NCI-H510A treated with DMSO at 0.1 percent for 48 hours (cell line): ENCODE measurements around the gene CAB39L.

Experiments used
- DNase-seq: peaks from one replicate; lab custom pipeline; 2025; lab: John Stamatoyannopoulos, UW

Gene CAB39L

DNA sequence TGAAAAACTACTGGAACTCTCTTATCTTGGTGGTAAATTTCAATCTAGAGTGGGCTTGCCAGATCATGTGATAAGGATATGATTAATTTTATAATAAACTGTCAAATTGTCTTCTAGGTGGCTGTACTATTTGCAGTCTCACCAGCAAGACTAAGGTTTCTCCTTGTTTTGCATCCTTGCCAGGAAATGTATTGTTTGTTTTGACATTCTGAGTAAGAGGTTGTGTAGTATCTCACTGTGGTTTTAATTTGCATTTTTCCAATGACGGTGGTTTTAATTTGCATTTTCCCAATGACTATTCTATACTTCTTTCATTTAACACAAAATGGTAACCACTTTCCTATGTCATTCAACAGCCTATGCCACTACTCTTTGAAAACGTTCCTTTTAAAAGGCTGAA, 2.0 kb downstream of the CAB39L start:
- DNase-seq: no peak

- no peak for DNase-seq
Measured at GRCh38 chr13:49441312-49441711, 2.6 kb downstream of the CAB39L start.

- DNase-seq: no peak
Measured at GRCh38 chr13:49439609-49440008, 4.3 kb downstream of the CAB39L start.

GRCh38 chr13:49437705-49438104, 6.2 kb downstream of the CAB39L start:
- DNase-seq: no peak

DNA sequence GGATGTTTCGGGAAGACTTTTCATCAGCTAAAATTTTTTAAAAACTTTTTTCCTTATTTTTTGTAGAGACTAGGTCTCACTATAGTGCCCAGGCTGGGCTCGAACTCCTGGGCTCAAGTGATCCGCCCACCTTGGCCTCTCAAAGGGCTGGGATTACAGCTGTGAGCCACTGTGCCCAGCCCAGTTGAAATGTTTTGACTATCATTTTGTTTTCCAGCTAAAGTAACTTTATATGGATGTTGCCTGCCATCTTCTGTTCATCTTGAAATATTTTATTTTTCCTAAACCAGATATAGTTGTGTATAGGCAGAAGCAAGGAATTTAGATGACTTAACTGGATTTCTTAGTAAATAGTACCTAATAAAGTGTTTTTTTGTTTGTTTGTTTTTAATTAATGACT, 7.0 kb downstream of the CAB39L start:
- DNase-seq: no peak

GRCh38 chr13:49435992-49436391, 7.9 kb downstream of the CAB39L start:
- DNase-seq: no peak

DNA sequence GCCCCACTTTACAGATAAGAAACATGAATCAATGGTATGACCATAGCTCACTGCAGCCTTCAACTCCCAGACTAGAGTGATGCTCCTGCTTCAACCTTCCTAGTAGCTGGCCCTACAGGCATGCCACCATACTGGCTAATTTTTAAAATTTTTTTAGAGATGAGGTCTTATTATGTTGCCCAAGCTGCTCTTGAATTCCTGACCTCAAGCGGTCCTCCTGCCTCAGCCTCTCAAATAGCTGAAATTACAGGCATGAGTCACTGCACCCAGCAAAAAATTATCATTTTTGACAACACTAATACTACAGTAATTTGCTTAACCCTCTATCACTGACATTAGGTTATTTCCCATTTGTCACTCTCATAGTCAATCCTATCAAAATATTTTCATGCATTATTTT, 14.7 kb downstream of the CAB39L start:
- no peak for DNase-seq

- no peak for DNase-seq
Measured at GRCh38 chr13:49428041-49428763, 15.7 kb downstream of the CAB39L start.

GRCh38 chr13:49424011-49424560, 19.8 kb downstream of the CAB39L start:
- DNase-seq: no peak

DNA sequence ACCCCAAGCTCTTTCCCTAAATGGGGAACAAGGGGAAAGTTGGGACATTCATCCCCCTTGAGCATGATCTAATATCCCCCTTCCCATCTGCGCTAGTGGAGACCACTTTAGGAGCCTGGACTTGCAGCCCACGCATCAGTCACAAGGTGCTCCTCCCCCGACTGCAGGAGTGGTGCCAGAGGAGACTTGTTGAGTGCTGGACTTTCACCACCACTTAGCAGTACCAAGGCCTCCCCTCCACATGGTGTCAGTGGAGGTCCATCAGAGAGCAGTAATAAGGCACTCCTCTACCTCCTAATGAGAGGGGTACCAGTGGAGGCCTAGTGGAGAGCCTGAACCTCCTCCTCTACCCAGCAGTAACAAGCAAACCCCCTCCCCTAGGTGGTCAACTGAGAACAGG, 22.5 kb downstream of the CAB39L start:
- no peak for DNase-seq

GRCh38 chr13:49419276-49419675, 24.6 kb downstream of the CAB39L start:
- no peak for DNase-seq

- DNase-seq: no peak
Measured at GRCh38 chr13:49418206-49418605, 25.7 kb downstream of the CAB39L start.

GRCh38 chr13:49417161-49417560, 26.7 kb downstream of the CAB39L start:
- DNase-seq: no peak

GRCh38 chr13:49412749-49413148, 31.1 kb downstream of the CAB39L start:
- no peak for DNase-seq

GRCh38 chr13:49411353-49411752, 32.5 kb downstream of the CAB39L start:
- no peak for DNase-seq

DNA sequence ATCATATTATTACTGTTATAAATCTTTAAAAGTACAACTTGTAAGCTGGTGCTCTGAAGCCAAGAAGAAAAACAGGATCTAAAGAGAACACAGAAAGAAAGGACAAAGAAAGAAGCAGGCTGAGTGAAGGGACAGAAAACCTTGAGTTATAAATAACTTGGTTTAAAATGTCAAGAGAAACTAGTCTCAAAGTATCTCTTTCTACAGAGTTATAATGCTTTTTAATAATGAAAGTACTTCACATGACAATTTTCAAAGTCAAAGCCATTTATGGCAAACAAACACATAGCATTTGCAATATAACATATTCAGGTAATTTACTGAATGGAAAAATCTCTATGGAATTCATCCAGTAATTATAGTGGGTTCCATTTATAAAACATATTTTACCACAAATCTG, 33.4 kb downstream of the CAB39L start:
- DNase-seq: no peak

GRCh38 chr13:49410006-49410405, 33.9 kb downstream of the CAB39L start:
- DNase-seq: no peak

DNA sequence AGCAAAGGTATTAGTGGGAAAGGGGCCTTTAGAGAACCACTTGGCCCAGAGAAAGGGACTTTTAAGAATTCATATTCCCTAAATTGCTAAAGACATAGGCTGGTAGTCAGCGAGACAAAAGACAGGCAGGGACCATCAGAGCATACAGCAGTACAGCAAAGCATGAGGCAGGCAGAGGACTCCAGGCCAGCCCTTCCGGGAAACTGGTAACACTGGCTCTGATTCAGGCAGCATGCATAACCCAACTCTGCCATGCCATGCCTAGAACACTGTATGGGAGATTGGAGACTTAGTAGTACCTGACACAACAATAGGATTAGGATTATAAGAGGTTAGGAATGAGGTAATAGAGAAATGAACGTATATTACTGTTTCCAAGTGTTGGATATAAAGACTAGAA, 34.9 kb downstream of the CAB39L start:
- no peak for DNase-seq

GRCh38 chr13:49407936-49408335, 35.9 kb downstream of the CAB39L start:
- no peak for DNase-seq

- no peak for DNase-seq
Measured at GRCh38 chr13:49407068-49407467, 36.8 kb downstream of the CAB39L start.

DNA sequence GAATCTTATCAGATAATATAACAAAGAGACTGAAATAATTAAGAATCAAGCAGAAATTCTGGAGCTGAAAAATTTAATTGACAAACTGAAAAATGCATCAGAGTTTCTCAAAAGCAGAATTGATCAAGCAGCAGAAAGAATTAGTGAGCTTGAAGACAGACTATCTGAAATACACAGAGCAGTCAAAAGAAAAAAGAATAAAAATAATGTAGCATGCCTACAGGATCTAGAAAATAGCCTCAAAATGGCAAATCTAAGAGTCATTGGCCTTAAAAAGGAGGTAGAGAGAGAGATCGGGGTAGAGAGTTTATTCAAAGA, 39.2 kb downstream of the CAB39L start:
- no peak for DNase-seq

DNA sequence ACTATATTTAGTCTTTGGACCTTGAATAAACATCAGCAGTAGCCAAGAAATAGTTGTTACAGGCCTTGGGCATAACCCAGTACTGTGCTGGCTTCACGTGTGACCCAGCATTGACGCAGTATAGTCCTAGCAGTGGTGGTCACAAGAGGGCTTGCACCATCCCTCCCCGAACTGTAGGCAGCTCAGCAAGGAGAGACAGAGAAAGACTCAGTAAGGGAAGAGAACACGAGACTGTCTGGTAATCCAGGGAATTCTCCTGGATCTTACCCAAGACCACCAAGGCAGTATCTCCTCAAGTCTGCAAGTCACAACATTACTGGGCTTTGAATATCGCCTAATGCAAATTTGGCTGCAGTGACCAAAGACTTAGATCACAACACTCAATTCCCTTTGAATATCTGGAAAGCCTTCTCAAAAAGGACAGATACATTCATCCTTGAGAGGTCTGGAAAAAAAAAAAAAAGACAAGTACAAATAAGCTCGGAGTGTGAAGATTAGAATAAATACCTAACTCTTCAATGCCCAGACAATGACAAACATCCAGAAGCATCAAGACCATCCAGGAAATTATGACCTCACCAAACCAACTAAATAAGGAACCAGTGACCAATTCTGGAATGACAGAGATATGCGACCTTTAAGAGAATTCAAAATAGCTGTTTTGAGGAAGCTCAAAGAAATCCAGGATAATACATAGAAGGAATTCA, 39.7 kb downstream of the CAB39L start:
- DNase-seq: no peak

DNA sequence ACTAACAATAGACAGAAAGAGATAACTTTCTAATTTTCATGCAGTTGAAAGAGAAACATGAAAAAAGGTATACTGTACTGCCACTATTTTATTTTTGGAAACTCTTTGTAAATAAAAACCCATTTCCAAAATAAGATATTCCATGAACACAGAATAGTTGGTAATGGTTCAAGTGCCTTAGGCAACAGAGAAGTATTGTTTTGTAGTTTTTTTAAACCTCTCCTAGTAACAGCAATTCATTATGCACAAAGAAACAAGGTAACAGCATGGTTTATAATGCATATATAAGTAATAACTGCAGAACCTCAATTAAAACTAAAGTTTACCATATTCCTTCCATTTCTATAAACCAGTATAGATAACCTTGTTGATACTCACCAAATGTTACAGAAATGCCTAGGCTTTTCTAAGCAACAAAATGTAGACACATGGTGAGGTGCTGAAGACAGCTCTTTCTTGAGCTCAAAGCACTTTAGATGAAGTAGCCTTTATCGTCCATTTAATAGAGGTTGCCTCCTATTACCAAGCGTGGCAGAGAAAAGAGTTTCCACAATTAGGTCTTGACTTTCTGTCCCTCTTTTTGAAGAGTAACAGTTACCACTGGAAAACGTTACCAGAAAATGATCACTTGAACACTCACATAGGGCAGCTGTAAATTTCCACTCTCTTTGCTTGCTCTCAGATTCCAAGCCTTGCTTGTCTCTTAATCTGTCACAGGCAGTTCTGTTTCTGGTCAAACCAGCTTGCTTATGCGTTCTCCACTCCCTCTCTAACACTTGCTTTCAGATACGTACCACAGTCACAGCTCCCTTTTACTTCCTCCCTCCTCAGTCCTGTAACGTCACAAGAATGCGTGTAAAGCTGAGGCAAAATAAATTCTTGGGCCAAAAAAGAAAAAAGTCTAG, 42.9 kb downstream of the CAB39L start:
- DNase-seq: peak; percentile 46
